HG03571 (cell line): ENCODE measurements around the gene CCDC8.
"Not testable (repeated sequence)": the region's sequence is repeated elsewhere in the genome, so short reads cannot be mapped to it uniquely, and the experiment has no call there.

Source experiments
- ATAC-seq: cut with Tn5 transposase; IDR thresholded peaks from one replicate; pipeline ENCODE4 v1.9.1; 2021; ENCODE audit not compliant: unreplicated experiment

Gene CCDC8

GRCh38 chr19:46404753-46405468 is 8.5 kb downstream of the CCDC8 start:
- no peak for ATAC-seq

GRCh38 chr19:46404055-46404752 is 9.2 kb downstream of the CCDC8 start:
- ATAC-seq: no peak

GRCh38 chr19:46402725-46403124 is 10.6 kb downstream of the CCDC8 start:
- ATAC-seq: no peak

- ATAC-seq: not testable (repeated sequence)
Measured at GRCh38 chr19:46397801-46398479, 15.4 kb downstream of the CCDC8 start.

- ATAC-seq: no peak
Measured at GRCh38 chr19:46394402-46394797, 19.0 kb downstream of the CCDC8 start.

- no peak for ATAC-seq
Measured at GRCh38 chr19:46393456-46394401, 19.6 kb downstream of the CCDC8 start.

GRCh38 chr19:46392837-46393236 is 20.5 kb downstream of the CCDC8 start:
- ATAC-seq: no peak

GRCh38 chr19:46392252-46392801 is 21.0 kb downstream of the CCDC8 start:
- no peak for ATAC-seq

GRCh38 chr19:46391296-46392251 is 21.8 kb downstream of the CCDC8 start:
- no peak for ATAC-seq

GRCh38 chr19:46390866-46391265 is 22.5 kb downstream of the CCDC8 start:
- ATAC-seq: no peak

GRCh38 chr19:46390121-46390858 is 23.1 kb downstream of the CCDC8 start:
- no peak for ATAC-seq

GRCh38 chr19:46388311-46389095 is 24.9 kb downstream of the CCDC8 start:
- no peak for ATAC-seq

- ATAC-seq: no peak
Measured at GRCh38 chr19:46387713-46388130, 25.6 kb downstream of the CCDC8 start.

- no peak for ATAC-seq
Measured at GRCh38 chr19:46386996-46387712, 26.2 kb downstream of the CCDC8 start.

- ATAC-seq: no peak
Measured at GRCh38 chr19:46386151-46386550, 27.2 kb downstream of the CCDC8 start.

- no peak for ATAC-seq
Measured at GRCh38 chr19:46385636-46386035, 27.7 kb downstream of the CCDC8 start.

GRCh38 chr19:46384396-46384795 is 29.0 kb downstream of the CCDC8 start:
- no peak for ATAC-seq
